ENCODE measurements around the gene MPHOSPH8.
A peak's percentile ranks its signal among the peaks of the same experiment; 100 is the strongest.

GRCh38 chr13:19633479-19634255 is at the start of gene MPHOSPH8:
- TF ChIP-seq, protein P1, sequence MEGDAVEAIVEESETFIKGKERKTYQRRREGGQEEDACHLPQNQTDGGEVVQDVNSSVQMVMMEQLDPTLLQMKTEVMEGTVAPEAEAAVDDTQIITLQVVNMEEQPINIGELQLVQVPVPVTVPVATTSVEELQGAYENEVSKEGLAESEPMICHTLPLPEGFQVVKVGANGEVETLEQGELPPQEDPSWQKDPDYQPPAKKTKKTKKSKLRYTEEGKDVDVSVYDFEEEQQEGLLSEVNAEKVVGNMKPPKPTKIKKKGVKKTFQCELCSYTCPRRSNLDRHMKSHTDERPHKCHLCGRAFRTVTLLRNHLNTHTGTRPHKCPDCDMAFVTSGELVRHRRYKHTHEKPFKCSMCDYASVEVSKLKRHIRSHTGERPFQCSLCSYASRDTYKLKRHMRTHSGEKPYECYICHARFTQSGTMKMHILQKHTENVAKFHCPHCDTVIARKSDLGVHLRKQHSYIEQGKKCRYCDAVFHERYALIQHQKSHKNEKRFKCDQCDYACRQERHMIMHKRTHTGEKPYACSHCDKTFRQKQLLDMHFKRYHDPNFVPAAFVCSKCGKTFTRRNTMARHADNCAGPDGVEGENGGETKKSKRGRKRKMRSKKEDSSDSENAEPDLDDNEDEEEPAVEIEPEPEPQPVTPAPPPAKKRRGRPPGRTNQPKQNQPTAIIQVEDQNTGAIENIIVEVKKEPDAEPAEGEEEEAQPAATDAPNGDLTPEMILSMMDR (IDR thresholded peaks at IDR 0.05) = no peak
- peak in 1 of 2 donors; percentile 95 for TF ChIP-seq POLR2A (IDR thresholded peaks at IDR 0.05)

All from thyroid gland (tissue), 4 donors.